NCI-H2171 (cell line): ENCODE data around the gene RUNX2.
"Not testable (repeated sequence)": the region's sequence is repeated elsewhere in the genome, so short reads cannot be mapped to it uniquely, and the experiment has no call there.

Experiments used
- DNase-seq: peaks from one replicate; lab custom pipeline; 2025; lab: John Stamatoyannopoulos, UW

The RUNX2 gene

DNA sequence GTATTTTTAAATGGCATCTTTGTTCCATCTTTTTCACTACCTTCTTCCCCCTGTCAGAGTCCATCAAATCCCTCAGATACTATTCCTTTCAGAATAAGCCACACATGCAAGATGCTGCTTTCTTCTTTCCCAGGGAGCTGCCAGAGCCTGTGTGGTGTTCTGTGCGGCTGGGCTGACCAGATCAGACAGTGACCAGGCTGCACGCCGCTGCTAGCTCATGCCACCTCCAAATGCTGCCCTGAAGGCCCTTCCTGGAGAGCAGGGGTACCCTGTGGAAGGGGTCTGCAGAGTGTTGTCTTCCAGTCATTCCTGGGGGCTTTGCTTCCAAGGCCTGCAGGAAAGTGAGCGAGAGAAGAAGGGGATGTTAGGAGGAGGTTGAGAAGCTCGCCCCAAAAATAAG lies 228.7 kb downstream of the RUNX2 start:
- DNase-seq, result no peak

DNA sequence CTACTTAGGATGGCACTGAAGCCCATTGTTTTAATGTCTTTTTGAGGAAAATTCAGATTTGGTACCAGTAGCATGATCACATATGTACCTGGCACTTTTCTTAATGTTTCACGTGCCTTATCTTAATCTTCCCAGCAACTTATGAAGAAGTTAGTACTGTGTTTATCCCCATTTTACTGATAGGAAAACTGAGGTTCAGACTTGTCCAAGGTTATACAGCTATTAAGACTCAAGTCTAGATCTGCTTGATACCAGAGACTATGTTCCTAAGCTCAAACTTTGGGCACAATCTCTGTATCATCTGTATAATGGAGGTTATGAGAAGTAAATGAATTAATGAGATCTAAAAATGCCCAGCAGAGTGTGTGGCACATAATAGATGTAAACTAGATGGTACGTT lies 229.3 kb downstream of the RUNX2 start:
- no peak for DNase-seq

DNA sequence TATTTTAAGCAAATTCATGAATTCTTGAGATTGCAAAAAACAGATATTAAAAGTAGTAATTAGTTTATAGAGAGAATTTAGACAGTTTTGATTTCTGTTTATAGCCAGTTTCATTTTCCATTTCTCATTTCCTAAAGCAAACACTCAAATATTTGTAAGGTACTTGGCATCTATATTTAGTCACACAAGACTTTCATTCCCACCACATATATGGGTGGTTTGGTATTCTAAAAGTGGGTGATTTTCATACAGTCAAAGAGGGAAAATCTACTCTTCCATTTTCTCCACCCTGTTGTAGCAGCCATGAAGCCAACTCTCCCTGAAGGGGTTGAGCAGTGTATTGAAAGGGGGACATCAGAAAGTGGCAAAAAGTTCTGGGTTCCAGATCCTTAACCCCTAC lies 230.7 kb downstream of the RUNX2 start:
- no peak for DNase-seq

DNA sequence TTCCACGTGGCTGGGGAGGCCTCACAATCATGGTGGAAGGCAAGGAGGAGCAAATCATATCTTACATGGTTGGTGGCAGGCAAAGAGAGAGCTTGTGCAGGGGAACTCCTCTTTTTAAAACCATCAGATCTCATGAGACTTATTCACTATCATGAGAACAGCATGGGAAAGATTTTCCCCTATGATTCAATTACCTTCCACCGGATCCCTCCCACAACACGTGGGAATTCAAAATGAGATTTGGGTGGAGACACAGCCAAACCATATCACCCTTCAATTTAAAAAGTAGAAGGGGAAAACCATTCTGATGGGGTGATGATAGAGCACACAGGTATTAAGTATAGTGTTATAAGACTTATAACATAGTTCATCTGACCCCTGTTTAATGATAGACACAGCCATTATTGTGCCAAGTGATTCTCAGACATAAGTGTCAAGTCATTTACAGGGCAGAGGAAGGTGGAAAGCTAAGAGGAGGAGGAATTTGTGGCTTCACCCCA lies 232.2 kb downstream of the RUNX2 start:
- not testable (repeated sequence) for DNase-seq

DNA sequence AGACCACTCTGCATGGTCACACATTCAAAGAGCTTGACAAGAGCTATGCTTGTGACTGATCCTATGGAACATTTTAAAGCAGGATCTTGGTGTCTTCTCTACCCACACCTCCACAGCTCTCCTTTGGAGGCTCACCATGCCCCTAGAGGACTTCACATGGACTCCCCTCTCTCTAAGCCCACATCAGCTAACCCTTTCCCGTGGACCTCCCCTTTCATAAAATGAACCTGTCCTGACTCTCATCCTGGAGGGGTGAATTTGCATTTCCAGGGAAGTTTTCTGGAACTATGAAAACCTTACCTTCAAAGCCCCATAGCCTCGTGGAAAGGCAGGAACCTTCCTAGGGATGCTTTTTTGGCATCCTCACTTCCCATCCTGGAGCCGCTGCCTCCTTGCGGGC lies 234.0 kb downstream of the RUNX2 start:
- no peak for DNase-seq

DNA sequence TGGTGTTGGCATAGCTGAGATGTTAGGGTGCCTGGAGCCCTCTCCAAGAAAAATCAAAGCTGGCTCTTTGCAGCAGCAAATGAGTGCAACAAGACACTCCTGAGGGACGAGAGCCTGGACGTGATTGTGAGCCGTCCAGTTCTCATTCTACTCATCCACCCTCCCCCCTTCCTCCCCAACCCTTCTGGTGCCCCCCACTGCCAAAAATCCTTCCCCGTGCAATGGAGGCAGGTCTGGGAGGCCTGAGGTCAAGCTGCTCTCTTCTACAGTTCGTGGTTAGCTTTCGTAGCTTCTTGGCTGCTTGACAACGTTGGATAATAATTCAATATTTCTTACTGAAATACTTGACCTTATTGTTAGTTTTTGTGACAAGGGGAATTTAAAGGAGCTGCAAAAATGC lies 234.9 kb downstream of the RUNX2 start:
- no peak for DNase-seq

DNA sequence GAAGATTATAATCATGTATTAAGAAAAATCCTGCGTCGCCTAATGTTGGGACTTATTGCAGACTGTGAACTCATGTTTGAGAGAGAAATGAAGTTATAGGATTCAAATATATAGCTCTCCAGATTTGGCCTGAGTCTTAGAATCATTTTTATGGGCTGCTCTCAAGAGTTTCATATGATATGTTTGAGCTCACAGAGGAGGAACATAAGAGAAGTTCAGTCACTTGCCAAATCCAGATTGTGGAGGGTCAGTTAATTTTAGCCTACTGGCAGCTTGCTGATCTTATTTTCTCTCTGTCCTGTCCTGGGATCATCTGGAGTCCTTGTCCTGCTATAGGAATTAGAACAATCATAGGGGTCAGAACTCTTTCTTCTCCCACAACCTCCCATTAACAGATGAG lies 235.7 kb downstream of the RUNX2 start:
- DNase-seq, result no peak

DNA sequence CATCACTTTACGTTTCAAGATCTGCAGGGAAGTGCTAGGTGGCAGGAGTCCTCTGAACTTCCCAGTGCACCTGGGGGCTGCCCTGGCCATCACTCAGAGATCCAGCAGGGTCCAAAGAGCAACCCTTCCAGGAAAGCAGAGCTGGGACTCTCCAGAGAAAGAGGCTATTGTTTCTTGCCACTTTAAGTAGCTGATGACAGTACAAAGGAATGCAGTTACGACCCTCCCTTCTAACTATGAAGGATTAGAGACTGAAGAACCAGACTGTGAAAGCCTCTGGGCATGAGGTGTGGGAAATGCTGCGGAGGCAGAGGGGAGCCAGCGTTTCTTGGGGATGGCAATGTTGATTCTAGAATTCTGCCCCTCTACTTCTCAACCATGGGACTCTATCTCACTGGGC lies 238.8 kb downstream of the RUNX2 start:
- DNase-seq, result no peak

DNA sequence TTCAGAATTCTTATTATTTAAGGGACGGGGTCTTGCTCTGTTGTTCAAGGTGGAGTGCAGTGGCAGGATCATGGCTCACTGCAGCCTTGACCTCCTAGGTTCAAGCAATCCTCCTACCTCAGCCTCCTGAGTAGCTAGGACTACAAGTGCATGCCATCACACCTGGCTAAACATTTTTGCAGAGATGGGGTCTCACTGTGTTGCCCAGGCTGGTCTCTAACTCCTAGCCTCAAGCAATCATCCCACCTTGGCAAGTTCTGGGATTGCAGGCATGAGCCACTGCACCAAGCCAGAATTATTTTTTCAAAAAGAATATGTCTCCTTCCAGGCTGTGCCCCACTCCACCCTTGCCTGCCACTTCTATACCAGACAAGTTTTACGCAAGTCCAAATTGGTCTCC lies 239.7 kb downstream of the RUNX2 start:
- DNase-seq, result no peak

DNA sequence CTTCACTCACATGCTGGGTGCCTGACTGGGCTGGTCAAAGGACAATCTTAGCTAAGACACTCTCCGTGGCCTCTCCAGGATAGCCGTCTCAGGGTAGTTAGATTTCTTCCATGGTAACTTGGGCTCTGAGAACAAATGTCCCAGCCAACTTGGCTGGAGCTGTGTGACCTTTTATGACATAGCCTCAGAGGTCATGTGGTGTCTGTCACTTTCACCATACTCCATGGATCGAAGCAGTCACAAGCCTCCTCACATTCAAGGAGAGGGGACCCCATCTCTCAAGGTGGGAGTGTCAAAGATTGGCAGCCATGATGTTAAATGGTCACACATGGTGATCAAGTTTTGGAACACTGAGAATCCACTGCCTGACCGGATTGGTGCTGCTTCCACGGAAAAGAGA lies 240.5 kb downstream of the RUNX2 start:
- DNase-seq, result no peak

DNA sequence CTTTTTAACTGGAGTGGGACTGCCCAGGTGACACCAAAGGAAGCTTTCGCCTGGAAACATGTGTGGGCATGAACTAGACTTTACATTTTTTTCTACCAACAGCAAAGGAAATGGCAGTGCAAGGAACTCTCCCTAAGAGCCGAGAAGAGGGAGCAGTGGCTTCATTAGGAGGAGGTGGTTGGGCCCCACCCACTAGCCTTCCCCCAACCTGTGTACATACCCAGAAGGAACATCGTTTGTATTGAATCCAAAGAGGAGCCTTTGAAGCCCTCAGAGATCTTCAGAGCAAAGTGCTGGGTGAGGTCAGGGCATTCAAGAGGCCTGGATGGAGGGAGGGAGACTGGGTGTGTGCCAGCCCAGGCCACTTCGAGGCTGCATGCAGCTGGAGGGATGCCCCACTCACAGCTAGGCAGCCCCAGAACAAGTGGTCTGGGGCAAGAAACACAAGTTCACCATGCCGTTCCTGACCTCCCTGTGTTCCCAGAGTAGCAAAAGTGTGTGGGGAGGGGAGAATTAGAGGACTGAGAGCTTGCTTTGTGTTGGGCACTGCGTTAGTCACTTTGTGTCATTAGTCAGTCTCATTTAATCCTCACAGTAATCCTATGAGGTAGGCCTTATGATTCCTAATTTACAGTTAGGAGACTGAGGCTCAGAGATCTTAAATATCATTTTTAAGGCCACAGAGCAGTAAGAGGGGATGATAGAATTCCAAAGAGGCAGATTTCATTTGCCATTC lies 241.2 kb downstream of the RUNX2 start:
- DNase-seq, result no peak

DNA sequence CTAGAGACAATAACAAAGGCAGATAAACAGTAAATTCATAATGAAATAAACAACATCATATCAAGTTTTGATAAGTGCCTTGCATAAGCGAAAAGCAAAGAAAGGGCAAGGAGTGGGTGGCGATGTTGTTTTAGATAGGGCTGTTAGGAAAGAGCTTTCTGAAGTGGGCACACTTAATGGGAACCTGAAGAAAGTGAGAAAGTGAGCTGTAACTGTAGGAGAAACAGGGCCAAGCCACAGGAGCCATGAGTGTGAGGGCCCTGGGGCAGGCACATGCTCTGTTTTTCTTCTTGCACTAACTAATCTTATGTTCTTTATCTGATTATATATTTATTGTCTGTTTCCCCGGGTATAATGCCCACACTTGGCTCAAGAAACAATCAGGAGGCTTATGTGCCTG lies 243.0 kb downstream of the RUNX2 start:
- DNase-seq, result no peak

DNA sequence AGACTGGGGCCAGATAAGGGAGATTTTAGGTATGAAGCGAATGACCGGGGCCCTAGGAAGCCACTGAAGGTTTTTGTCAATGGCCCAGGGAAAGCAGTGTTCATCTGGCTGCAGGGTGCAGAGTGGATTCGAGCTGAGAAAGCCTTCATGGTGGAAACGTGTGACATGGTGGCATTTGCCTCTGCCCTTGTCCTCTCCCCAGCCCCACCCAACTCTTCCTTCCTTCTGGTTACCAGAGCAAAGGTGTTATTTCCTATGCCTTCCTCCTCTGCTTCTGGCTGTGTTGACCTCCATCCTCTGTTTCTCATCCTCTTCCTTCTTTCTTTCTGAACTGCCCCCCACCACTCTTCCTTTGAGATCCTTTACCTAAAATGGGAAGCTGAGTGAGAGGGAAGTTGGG lies 244.7 kb downstream of the RUNX2 start:
- DNase-seq, result no peak

DNA sequence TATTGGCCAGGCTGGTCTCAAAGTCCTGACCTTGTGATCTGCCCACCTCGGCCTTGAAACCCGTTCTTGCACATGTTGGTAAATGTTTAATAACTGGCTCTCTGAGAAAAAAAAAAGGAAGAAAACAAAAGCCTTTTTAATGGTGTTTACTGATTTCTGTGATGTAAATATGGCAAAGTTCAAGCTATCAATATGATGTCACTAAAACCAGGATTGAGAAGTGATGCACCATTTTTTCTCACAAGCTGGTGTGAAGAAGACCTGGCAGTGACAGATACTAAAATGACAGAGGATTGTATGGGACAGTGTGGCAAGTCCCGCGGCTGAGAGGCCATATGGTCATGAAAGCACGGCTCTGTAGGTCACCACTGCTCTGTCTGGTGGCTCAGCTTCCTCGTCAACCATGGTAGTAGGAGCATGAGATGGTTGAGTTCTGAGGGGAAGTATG lies 245.9 kb downstream of the RUNX2 start:
- DNase-seq, result no peak

DNA sequence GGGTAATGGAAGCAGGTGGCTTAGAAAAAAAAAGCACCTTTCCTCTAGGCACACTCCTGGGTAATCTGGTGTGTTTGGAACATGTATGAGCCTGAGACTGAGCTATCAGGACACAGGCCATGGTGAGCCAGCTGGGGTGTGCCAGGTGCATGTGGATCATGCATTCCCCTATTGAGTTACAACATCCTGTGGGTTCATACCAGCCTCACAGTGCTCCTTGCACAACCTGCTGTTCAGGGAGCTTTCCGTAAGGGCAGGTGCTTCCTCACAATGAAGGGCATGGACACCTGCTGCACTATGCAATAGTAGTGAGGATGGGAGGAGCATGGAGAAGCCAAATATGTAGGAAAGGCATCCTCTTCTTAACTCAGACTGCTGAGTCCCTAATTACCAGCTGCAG lies 246.8 kb downstream of the RUNX2 start:
- DNase-seq, result no peak

DNA sequence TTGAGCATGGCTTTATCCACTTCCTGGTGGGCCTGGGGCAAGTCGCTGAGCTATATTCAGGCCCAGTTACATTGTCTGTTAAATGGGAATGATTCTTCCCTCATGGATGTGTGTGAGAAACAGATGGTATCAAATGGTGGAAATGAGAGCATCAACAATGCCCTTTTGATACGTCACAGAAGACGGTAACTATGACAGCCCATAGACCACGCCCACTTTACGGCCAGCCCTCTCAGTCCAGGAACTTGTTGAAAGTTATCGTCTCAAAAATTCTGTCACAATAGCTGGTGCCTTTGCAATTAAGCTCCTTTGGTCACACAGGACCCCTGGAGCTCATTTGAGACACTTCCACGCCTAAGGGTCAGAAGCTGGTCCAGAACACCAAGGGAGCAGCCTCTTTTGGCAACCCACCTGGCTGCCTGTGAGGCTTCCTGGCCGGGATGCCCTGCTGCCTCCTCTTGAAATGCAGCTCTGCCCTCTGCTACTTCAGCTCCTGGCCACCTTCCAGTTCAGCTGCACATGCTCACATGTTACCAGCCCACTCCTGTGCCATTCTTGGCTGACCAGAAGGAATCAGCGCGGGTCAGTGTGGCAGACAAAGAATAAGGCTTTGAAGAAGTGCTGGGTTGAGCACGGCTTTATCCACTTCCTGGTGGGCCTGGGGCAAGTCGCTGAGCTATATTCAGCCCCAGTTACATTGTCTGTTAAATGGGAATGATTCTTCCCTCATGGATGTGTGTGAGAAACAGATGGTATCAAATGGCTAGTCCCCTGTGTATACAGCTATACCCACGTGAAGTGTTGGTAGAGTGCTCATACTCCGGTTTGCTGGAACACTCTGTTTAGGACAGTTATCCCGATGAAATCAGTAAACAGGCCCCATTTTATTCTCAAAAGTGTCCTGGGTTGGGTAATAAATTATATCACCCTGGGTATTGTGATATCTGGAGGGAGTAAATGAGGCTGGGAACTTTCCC lies 248.8 kb downstream of the RUNX2 start:
- DNase-seq, result no peak

DNA sequence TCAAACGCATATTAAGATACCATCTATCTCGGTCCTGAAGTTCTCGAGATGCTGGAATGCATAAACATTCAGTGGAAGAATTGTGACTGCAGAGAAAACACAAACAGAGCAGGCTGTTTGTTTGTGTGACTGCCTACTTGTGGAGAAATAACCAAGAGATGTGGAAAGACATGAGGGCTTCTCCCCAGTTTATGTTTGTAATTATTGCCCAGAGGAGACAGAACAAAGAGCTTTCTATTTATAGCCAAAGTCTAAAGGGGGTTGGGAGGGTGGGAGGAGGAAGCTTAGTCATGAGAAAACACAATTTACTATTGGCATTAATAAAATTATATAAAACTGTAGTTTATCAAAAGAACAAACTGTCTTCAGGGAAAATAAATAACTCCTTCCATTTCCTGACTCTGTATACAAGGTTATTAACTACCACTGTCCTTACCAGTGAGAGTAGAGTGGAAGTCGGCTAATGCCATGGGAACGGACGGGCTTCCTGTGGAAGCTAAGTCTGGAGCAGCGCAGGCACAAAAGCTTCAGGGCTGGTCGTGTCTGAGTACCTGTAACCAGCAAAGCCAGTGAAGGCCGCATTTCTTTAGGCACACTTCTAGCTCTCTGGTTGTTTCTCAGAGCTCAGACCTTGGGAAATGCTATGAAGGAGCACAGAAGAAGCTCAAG lies 249.8 kb downstream of the RUNX2 start:
- no peak for DNase-seq

DNA sequence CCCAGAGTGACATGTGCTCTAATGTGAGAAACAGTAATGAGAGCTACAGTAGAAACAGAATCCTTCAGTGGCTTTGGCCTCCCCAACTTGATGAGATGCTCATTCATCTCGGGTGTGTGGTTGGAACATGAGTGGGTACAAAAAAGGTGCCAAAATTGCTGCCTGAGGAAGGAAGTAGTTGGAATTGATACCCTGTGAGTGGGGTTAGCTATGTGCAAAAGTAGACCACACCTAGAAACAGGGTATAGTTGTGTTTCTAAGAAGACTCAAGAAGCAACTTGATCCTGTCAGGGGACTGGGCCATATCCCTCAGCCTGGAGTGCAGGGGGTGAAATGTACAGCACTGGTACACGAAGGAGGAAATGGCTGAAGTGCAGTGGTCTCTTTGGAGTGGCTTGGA lies 256.0 kb downstream of the RUNX2 start:
- no peak for DNase-seq

DNA sequence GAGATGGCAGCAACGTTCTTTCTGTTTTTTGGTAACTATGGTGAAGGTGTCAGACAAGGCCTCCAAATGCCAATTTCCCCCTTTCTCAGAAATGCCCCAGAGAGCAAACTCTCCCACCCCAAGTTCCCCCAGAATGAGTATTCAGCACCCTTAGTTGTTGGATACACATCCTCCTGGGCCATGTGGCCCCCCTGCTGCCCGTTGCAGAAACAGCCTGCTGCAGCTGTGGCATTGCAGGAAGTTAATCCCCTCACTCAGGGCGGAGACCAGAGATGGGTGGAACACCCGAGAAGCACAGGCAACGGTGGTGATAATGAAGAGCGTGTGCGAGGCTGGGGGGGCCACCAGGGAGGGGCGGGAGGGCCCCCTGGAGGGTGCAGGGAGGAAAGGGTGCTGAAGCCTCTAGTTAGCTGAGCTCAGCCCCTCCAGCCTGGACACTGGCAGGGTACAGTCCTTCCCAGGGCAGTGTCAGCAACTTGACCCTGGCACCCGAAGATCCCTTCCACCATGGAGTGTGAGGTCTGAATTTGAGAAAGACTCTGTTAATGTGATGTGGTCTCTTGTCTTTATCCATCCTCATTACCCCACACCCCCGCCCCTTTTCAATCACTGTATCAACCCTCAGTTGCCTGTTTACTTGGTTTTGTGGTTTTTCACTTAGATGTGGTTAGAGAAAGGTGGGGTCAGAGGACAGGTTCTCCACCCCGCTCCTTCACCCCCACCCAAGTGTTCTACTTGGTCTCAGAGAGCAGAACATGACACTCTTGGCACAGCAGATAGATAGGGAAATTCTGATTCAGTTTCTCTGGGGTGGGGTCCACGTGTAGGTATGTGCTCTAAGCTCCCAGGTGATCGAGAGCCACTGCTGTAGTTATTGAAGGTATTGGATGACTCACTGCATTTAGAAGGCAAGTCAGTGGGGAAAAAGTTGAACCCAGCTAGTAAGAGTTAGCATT lies 258.4 kb downstream of the RUNX2 start:
- no peak for DNase-seq

DNA sequence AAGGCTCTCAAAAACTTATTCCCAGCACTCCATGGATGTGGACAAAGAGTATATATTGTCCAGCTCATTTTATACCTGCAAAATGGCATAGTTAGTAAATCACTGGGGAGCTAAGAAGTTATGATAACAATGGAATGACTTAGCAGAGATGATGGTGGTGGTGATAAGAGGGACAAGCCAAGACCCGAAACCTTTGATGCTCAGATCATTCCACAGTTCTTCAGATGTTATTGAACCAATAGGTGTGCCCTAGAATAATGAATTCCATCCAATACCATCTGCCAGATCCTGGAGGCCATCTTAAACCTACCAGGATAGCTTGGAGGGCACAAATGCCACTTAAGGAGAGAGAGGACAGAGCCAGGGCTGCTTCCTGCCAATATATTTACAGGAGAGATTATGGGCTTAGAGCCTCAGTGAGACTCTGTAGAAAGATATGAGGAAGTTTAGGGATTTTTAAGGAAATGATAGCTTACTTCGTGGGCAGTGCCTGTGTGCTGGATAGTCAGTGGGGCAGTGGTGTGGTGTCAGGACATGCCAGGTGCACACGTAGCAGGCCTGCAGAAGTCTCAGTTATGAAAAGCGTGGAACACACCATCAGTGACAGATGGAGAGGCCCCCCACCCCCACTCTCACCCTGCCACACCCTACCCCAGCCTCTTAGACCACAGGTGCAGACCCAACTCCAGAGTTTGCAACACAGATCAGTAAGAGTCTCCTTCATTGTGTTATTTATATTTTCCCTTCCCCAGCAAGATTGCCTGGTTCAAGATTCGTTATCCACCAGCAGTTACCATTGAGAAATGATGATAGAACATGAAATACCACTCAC lies 259.3 kb downstream of the RUNX2 start:
- DNase-seq, result no peak
